Colonic mucosa (tissue), 4 donors: ENCODE measurements around the gene SLC22A24. TPM values are rescaled to one million over a fixed set of nuclear protein-coding genes. Genes with fewer than 3 reads are reported as not detected.

Experiments used
- DNase-seq: peaks from one replicate; pipeline ENCODE4 v3.0.0-alpha.2; 2020
- H3K27ac ChIP-seq: fragments of 200-600 bp; one replicate; pipeline ENCODE4 v1.8.0; 2021
- H3K27me3 ChIP-seq: fragments of 200-600 bp; one replicate; pipeline ENCODE4 v1.8.0; 2021
- H3K36me3 ChIP-seq: fragments of 200-600 bp; one replicate; pipeline ENCODE4 v1.8.0; 2021
- H3K4me1 ChIP-seq: fragments of 200-600 bp; one replicate; pipeline ENCODE4 v1.8.0; 2021; ENCODE audit warnings: mild to moderate bottlenecking
- H3K4me3 ChIP-seq: fragments of 200-600 bp; one replicate; pipeline ENCODE4 v1.8.0; 2021
- H3K9ac ChIP-seq, 2 donors: one replicate each; pipeline ENCODE4 v1.7.0; 2013; ENCODE audit warnings: control low read depth in 2 of 2, low read depth in 2 of 2, low read length in 2 of 2
- H3K9me3 ChIP-seq: fragments of 200-600 bp; one replicate; pipeline ENCODE4 v1.8.0; 2021
- CTCF ChIP-seq: fragments of 200-600 bp; IDR thresholded peaks from one replicate; pipeline ENCODE4 v1.8.0; 2022; ENCODE audit warnings: antibody characterized with exemption, mild to moderate bottlenecking
- intact Hi-C: fragments of 100-400 bp; cut with DNase I; formaldehyde crosslinking; loops from one replicate; pipeline ENCODE4 v1.14.1; 2022
- total RNA-seq, 2 donors: library from RNA; stranded (reverse); fragmentation: NEBNext Ultra II Directional in 1 of 2; extraction: Animal tissue kit (Norgen Biotek cat#: 25700) in 1 of 2; gene quantifications; one replicate each; pipeline ENCODE4 v1.2.1, GENCODE V29; 2021
- donor health status: healthy.
- donor health status: DM: no; HTN: no; CAD: no.
- donor health status: DM: no; HTN: no; CAD: no.

SLC22A24 gene
- total RNA-seq, 2 donors from 2014 or later: not detected

GRCh38 chr11:63155794-63156193 lies 11.8 kb upstream of the SLC22A24 start:
- H3K4me1 ChIP-seq: no peaks in the 10 kb centered on the region
- H3K4me3 ChIP-seq: no peak overlapping the region
- intact Hi-C loops: no loop called here
- TF ChIP-seq CTCF: no peak
- H3K9ac ChIP-seq: no peak overlapping the region
- H3K27ac ChIP-seq: no peak overlapping the region
- no peaks in the 10 kb centered on the region for H3K36me3 ChIP-seq
- no peaks in the 10 kb centered on the region for H3K27me3 ChIP-seq
- H3K9me3 ChIP-seq: no peaks in the 10 kb centered on the region
- no peak for DNase-seq

GRCh38 chr11:63146581-63146980 lies 2.6 kb upstream of the SLC22A24 start:
- H3K9ac ChIP-seq: no peak overlapping the region
- H3K36me3 ChIP-seq: no peaks in the 10 kb centered on the region
- H3K4me1 ChIP-seq: no peaks in the 10 kb centered on the region
- no peak overlapping the region for H3K27ac ChIP-seq
- no peak overlapping the region for H3K4me3 ChIP-seq
- H3K27me3 ChIP-seq: no peaks in the 10 kb centered on the region
- TF ChIP-seq CTCF: no peak
- intact Hi-C loops: no loop called here
- no peak for DNase-seq
- no peaks in the 10 kb centered on the region for H3K9me3 ChIP-seq

GRCh38 chr11:63142459-63142858 lies 1.6 kb downstream of the SLC22A24 start:
- Histone ChIP-seq H3K27me3 (no peaks in the 10 kb centered on the region), H3K9me3 (no peaks in the 10 kb centered on the region), H3K4me1 (no peaks in the 10 kb centered on the region), H3K36me3 (no peaks in the 10 kb centered on the region), H3K27ac (no peak overlapping the region), H3K4me3 (no peak overlapping the region), H3K9ac (no peak overlapping the region)
- no peak for DNase-seq
- intact Hi-C loops: no loop called here
- no peak for TF ChIP-seq CTCF

GRCh38 chr11:63132985-63133775 lies 10.8 kb downstream of the SLC22A24 start:
- no peaks in the 10 kb centered on the region for H3K4me1 ChIP-seq
- H3K36me3 ChIP-seq: no peaks in the 10 kb centered on the region
- H3K9me3 ChIP-seq: no peaks in the 10 kb centered on the region
- H3K27ac ChIP-seq: no peak overlapping the region
- no peak overlapping the region for H3K9ac ChIP-seq
- intact Hi-C loops: no loop called here
- no peak for DNase-seq
- no peak for TF ChIP-seq CTCF
- no peaks in the 10 kb centered on the region for H3K27me3 ChIP-seq
- H3K4me3 ChIP-seq: no peak overlapping the region

- Histone ChIP-seq H3K9ac (no peak overlapping the region), H3K27me3 (no peaks in the 10 kb centered on the region), H3K36me3 (no peaks in the 10 kb centered on the region), H3K9me3 (no peaks in the 10 kb centered on the region), H3K4me1 (no peaks in the 10 kb centered on the region), H3K27ac (no peak overlapping the region), H3K4me3 (no peak overlapping the region)
- no peak for DNase-seq
- no peak for TF ChIP-seq CTCF
- intact Hi-C loops: no loop called here
Measured at GRCh38 chr11:63099555-63099954, 44.5 kb downstream of the SLC22A24 start.
